HG03439 (cell line): ENCODE data around the gene GRIK4.
A peak's percentile ranks its signal among the peaks of the same experiment; 100 is the strongest.

ENCODE experiments used
- ATAC-seq: cut with Tn5 transposase; IDR thresholded peaks from one replicate; pipeline ENCODE4 v1.9.1; 2021; ENCODE audit warnings: mild to moderate bottlenecking, moderate library complexity; ENCODE audit not compliant: unreplicated experiment

The GRIK4 gene

DNA sequence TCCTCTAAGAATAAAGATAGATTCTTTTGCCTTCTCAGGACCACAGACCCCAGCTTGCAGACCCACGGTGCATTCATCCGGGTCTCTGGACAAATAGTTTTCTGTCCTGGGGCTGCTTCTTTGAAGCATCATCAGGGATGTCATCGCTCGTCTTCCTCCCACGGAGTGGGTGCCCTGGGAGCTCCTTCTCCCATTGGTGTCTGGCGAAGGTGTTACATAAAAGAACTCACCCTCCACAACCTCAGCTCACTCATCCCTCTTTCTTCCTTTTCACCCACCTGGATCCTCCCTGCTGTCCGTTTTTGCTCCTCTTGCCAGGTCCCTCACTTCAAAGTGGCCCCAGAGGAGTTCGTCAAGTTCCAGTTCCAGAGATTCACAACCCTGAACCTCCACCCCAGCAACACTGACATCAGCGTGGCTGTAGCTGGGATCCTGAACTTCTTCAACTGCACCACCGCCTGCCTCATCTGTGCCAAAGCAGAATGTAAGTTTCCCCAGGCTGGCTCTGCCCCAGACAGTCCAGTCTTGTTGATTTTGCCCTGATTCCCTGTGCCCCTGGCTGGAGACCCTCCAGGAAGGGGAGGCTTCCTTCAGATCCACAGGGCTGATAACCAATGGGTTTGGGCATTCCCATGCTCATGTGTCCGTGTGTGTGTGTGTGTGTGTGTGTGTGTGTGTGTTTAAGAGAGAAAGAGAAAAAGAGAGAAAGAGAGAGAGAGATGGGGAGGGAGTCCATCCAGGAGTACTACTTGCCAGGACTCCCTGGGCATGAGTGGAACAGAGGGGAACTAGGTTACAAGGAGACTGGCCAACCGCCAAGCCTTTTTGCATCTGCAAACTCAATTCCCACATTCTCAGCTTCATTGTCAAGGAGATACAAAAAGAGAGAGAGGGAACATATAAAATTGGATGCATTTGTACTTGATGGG, 308.2 kb downstream of the GRIK4 start:
- ATAC-seq = no peak

DNA sequence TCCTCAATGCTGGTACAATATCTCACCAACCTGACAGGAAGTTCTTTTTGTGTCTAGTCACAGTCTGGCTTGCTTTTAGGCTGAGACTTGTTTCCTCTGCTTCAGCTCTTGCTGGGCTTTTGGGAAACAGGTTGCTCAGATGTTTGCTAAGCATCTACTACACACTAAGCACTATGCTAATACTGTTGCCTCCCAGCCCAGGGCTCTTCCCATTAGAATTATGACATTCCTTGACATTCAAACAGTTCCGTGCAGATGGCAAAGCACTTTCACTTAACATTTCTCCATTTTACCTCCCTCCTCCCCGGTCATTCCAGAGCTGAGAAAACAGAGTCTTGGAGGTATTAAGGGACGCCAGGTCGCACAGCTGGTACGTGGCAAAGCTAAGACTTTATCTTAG, 311.6 kb downstream of the GRIK4 start:
- ATAC-seq = no peak

DNA sequence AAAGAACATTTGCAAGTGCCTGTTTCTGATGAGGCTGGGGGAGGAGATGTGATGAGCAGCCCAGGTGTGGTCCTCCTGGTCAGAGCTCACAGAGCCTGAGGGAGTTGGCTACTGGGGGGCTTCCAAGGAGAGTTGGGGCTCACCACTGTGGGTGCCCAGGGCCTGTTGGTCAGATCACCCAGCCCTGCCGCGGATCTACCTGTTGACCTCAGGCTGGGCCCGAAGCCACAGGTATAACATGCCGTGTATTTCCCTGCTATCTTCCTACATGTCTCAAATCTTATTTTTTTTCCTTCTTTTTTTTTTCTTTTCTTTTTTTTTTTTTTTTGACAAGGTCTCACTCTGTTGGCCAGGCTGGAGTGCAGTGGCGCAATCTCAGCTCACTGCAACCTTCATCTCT, 312.7 kb downstream of the GRIK4 start:
- no peak for ATAC-seq

DNA sequence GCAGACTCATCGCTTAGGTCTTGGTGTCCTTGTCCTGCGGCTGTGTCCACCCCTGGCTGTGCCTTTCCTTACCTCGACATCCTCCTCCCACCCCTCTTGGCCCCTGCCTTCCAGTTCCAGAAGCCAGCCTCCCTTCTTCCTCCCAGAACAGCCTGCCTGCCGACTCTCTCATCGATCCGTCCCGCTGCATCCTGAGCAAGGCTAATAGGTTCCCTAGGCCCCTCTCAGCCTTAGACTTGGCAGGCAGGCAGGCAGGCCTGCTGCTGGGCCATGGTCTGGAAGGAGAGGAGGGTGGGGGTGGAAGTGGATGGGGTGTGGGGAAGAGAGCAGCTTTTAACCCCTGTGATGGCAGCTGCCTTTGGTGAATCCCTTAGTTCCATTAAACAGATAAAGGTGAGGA, 315.6 kb downstream of the GRIK4 start:
- ATAC-seq = no peak

DNA sequence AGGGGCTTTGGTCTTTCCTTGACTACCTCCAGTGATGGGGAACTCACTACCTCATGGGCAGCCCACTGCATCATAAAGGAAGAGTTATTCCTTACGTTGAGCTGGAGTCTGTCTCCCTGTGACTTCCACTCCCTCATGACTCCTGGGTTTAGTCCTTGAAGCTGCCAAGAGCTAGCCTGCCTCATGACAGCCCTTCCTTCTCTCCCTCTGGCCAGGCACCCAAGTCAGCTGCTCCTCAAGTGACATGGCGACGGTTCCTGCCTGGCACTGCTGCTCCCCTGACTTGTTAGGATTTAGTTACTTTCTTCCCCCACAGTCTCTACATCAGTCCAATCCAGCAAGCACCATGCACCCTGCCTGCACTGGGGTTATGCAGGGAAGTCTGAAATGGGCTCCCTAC, 316.3 kb downstream of the GRIK4 start:
- no peak for ATAC-seq

DNA sequence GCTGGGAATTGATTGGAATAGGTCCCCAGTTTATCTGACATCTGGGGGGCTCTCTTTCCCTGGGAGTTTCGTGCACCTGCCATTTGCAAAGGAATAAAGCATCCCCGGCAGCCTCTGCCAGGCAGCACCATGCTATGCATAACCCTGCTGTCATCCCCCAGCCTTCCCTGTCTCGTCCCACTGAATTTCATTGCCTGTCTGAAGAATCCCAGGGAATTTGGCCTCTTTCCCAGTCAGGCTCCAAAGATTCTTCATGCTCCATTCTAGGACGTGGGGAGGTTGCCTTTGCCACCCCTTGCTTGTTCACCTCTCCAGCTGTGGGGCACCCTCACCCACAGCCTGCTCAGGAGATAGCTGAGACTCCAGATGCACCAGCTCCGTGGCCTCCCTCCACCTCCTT, 317.3 kb downstream of the GRIK4 start:
- ATAC-seq = no peak

DNA sequence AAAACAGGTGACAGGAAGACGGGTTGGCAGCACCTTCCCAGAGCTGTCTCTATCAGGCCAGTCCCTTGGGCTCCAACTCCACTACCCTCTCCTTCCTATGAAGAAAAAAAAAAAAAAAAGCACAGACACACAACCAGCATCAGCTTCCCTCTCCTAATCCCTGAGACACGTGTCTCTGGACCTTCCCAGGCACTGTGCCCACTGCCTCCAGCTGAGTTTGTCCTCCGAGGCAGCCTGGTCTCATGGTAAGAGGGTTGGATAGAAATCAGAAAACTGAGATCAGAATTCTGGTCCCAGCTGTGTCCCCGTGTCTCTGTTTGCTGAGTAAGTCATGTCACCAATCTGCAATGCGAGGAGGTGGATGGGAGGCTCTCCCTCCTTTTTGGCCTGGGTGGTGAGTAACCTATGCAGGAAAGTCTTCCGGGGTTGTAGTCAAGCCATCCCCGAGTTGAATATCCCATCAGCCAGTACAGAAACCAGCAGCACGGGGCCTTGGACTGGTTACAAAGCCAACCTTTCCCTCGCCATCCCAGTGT, 318.6 kb downstream of the GRIK4 start:
- ATAC-seq = no peak

DNA sequence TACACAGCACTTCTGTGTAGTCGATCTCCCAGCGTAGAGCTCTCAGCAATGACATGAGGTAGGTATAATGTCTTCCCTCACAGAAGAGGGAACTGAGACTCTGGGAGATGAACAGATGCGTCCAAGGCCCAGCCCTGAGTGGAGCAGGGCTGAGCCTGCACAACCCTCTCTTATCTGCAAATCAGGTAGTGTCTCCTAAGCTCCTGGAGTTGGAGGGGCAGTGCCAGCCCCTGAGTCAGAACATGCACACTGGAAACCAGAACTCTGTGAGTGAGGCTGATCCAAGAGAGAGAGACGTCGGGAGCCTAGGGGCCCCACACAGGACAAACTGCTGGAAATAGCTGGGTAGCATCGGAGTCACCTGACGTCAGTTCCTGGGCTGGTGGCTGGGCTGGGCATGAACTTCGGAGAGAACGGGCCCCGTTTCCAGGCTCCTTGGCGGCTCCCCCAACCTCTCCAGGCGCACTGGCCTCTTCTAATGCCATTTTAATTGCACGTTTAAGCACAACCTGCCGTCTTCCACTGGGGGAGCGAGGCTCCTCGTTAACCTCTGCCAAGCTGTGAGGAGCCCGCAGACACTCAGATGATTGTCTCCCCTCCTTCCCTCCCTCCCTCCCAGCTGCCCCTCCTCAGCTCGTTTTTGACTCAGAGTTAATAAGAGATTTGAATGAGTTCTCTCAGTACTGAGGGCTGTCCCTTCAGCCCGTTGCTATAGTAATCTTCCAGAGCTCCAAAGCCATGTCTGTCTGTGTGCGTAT, 321.1 kb downstream of the GRIK4 start:
- no peak for ATAC-seq

DNA sequence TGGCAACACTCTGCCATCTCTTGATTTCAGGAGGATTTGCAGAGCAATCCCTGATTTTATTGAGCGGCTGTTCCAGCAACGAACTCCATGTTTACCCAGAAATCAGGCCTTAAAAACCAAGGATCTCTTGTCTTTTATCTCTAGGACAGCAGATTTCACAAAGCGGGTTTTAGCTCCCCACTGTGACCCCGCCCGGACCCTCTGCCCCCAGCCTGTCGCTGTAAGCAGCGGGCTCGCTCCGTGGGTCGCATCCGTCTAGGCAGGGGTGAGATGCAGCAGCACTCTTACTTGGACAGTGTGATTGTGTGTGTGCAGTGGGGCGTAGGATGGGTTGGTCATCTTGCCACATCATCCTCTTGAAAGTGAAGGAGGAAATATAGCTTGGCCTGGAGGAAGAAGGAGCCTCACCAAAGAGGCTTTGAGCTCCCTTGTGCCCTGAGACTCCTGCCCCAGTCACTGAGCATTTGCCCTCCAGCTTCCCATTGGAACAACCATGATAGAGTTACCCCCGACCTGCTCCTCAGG, 323.2 kb downstream of the GRIK4 start:
- ATAC-seq = no peak

DNA sequence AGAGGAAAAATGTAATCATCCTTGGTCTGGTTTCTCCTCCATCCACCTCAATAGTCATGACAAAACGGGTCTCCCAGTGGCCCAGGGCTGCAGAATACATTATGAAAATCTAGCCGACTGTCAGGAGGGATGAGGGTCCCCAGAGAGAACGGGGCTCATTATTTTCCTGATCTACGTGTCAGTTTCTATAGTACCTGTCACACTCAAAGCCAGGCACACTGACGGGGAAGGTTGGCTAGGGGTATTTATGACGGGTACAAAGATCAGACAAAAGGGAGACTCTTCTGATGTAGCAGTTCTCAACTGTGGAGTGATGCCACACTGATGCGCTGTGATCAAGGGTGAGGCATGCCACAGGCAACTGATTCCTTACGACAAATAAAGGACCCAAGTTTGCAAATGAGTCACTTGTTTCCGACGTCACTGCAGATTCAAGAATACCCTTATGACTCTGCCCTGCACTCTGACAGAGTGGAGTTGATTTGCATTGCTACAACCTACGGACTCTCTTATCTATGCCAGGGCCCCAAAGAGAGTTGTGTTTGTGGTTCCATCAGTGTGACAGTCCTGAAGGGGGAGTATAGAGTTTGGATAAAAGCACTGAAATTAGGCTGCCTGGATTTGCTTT, 324.2 kb downstream of the GRIK4 start:
- ATAC-seq = peak; percentile 95

DNA sequence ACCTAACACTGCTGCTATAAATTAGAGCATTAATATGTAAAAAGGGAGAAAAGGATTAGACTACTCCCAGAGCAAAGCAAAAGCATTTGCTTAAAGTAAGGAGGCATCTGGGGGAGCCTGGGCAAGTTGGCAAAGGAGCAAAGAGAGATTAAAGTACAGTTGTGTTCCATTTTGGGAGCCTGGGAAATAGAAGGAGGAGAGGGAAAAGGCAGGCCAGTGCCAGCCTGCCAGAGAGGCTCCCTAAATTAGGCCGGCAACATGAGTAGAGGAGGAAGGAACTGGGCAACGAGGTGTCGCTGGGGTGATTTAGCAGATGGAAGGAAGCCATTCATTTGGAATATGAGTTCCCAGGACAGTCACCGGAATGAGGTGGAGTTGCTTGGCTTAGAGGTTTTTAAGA, 326.1 kb downstream of the GRIK4 start:
- no peak for ATAC-seq

DNA sequence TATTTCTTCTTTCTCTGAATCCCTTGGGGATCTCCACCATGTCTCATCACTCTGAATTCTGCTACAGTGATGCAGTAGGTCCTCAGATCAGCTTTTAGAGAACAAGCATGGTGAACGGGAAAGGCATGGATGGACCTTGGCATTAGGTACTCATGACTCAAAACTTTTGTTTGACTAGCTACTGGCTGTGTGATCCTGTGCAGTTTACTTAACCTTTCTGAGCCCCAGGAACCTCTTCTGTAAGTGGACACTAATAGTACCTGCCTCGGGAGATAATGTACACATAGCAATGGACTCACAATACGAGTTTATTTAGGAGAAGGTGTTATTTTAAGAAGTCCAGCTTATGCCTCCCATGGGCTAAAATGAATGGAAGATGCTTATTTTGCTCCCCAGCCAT, 327.7 kb downstream of the GRIK4 start:
- ATAC-seq = no peak

DNA sequence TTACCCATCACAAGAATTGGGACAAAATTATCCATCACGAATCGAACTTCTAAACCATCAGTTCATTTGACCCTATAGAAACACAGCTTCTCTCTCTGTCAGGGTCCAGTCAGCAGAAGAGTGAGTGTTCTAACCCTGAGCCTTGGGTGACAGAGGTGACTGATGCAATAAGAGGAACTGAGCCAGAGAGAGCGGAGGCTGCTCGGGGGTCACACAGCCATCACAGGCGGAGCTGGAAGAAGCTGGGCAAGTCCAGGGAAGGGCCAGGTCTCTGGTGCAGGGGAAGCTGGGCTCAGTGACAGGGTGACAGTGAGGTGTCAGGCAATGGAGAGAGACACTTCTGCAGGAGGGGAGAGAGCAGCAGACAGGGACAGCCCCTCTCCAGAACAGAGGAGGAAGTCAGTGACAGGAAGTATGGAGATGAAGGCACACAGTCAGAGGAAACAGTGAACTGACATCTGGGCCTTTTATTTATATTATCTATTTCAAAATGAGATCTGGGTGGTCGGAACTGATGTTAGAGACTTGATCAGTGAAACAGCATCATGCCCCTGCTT, 328.4 kb downstream of the GRIK4 start:
- ATAC-seq = no peak

DNA sequence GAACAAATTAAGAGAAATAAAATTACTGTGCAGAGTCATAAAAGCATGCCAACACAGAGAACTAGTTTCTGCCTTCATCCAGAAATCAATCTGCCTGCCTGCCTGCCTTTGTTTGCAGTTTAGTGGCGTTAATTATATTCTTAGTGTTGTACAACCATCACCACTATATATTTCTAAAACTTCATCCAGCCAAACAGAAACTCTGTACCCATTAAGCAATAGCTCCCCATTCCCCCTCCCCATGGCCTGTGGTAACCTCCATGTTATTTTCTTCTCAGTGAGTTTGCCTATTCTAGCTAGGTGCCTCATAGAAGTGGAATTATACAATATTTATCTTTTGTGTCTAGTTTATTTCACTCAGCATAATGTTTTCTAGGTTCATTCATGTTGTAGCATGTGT, 329.1 kb downstream of the GRIK4 start:
- ATAC-seq = no peak

DNA sequence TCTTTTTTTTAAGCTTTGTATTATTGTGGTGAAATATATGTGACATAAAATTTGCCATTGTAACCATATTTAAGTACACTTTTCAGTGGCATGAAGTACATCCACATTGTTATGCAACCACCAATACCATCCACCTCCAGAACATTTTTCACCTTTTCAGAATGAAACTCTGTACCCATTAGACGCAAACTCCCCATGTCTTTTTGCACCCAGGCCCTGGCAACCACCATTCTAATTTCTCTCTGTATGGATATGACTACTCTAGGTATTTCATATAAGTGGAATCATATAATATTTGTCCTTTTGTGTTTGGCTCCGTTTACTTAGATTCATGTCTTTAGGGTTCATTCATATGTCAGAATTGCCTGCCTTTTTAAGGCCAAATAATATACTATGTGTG, 329.5 kb downstream of the GRIK4 start:
- ATAC-seq = no peak

DNA sequence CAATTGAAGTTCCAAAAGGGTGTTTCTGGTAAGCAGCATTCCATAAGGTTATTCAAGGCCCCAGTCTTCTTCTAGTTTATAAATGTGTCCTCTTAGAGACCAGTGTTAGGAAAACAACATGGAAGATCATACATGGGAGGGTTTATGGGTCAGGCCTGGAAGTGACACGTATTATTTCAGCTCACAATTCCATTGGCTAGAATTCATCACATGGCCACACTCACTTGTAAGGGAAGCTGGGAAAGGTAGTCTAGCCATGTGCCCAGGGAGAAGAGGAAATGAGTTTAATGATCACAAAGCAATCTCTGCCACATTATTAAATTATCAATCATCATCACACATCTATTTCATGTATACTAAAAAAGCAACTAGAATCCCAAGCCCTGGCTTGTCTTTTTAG, 330.6 kb downstream of the GRIK4 start:
- ATAC-seq = no peak

DNA sequence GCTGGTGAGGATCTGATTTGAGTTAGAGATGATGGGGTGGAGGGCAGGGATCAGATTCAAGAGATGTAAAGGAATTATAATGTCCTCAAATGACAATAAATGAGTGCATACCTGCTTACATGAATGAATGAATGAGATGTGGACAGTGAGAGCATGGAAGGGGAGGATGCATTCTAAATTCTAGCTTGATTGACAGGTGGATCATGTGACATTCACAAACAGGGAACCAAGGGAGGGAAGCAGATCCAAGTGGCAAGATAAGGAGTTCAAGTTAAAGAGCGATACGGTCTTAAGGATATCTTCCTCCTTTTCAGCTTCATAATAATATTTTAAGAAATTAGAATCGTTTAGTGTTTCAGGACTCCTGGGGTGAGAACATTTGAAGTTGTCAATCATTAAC, 341.9 kb downstream of the GRIK4 start:
- no peak for ATAC-seq

DNA sequence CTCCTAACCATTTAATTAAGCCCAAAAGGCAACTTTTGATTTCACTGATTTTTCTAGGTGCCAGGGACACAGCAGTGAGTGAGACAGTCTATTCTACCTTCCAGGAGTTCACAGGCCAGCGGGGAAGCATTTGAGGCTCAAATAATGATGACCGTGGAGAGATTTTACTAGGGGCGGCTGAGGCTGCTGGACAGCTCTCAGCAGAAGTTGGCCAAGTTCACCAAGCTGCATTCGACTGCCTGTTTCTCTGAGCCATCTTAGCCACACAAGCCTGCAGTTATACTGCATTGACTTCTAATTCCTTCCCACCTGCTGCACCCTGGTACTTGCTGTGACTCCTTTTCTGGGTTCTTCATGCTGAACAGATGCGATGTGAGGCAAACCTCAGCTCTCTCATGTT, 343.4 kb downstream of the GRIK4 start:
- ATAC-seq = no peak

DNA sequence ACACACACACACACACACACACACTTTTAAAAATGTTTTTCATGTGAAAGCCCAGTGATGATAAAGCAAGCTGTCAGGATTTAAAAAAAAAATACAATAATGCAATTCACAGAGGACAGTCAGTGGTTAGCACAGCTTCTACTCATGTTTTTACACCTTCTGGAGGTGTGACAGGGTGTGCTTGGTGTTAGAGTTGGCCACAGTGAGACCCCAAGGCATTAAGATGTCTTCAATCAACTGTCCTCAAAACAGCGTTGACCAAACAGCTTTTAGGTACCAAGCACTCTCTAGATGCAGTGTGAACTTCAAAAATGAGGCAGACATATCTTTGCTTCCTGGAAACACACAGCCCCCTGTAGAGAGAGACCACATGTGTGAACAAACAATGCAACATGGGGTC, 346.0 kb downstream of the GRIK4 start:
- no peak for ATAC-seq

DNA sequence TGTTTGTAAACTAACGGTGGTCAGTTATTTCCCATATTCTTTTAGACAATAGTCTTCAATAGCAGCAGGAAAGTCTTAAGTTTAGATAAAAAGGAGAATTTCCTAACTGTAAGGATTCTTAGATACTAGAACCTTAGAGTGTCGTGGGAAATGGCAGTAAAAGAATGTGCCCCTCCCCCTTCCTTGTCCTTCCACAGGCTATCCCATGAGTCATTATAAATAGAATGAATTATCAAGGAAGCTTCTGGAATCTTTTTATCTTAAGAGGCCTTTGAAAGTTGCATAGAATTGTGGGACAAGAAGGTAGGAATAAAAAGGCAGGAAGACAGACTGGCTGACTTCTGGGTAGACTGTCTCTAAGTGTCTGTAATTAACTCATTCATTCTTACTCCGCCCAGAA, 347.2 kb downstream of the GRIK4 start:
- no peak for ATAC-seq
